ENCODE measurements around the gene KLHL6. TPM values are rescaled to one million over a fixed set of nuclear protein-coding genes. Genes with fewer than 3 reads are reported as not detected.
A peak's percentile ranks its signal among the peaks of the same experiment; 100 is the strongest.
"Not testable (repeated sequence)": the region's sequence is repeated elsewhere in the genome, so short reads cannot be mapped to it uniquely, and the experiment has no call there.

Gene KLHL6
- total RNA-seq, 1 experiment from 2014 or later: not detected

- DNase-seq (ENCODE audit: low read depth): no peak
Measured at GRCh38 chr3:183448369-183449128, 107.0 kb downstream of the KLHL6 start.

- peak; percentile 89 for DNase-seq (ENCODE audit: low read depth)
Measured at GRCh38 chr3:183447206-183448001, 108.1 kb downstream of the KLHL6 start.

GRCh38 chr3:183446838-183447205 is 108.7 kb downstream of the KLHL6 start:
- no peak for DNase-seq (ENCODE audit: low read depth)

GRCh38 chr3:183444748-183445147 is 110.8 kb downstream of the KLHL6 start:
- DNase-seq (ENCODE audit: low read depth): no peak

GRCh38 chr3:183443395-183444385 is 111.8 kb downstream of the KLHL6 start:
- no peak for DNase-seq (ENCODE audit: low read depth)

- DNase-seq (ENCODE audit: low read depth): no peak
Measured at GRCh38 chr3:183442994-183443393, 112.5 kb downstream of the KLHL6 start.

GRCh38 chr3:183440521-183440920 is 115.0 kb downstream of the KLHL6 start:
- not testable (repeated sequence) for DNase-seq (ENCODE audit: low read depth)

GRCh38 chr3:183439515-183439914 is 116.0 kb downstream of the KLHL6 start:
- DNase-seq (ENCODE audit: low read depth): peak; percentile 28

GRCh38 chr3:183438735-183439134 is 116.8 kb downstream of the KLHL6 start:
- no peak for DNase-seq (ENCODE audit: low read depth)

- DNase-seq (ENCODE audit: low read depth): no peak
Measured at GRCh38 chr3:183437666-183438564, 117.6 kb downstream of the KLHL6 start.

Other genes starting within 250 kb of the KLHL6 start
- gene MCF2L2, start 127.1 kb downstream of the KLHL6 start, total RNA-seq (2014; rRNA removed; shearing (Covaris generic)): 0.15 TPM in 1 of 2 replicates, not detected in the other
- gene KLHL24, start 79.9 kb upstream of the KLHL6 start, total RNA-seq (2014; rRNA removed; shearing (Covaris generic)): 15.1 and 35.6 TPM in 2 replicates
- gene YEATS2, start 142.1 kb upstream of the KLHL6 start, total RNA-seq (2014; rRNA removed; shearing (Covaris generic)): 28.9 and 41.4 TPM in 2 replicates

Data from M059J (cell line).